HUES48 (cell line): ENCODE results near the gene HEMGN.
A peak's percentile ranks its signal among the peaks of the same experiment; 100 is the strongest.

Experiments used
- H3K27ac ChIP-seq: one replicate; pipeline ENCODE4 v1.7.0; 2013; ENCODE audit warnings: low read depth, low read length, inconsistent platforms
- H3K27me3 ChIP-seq: 2 replicates; pipeline ENCODE4 v1.6.1; 2013; ENCODE audit warnings: mild to moderate bottlenecking, low read length; ENCODE audit not compliant: control insufficient read depth, insufficient read depth
- H3K36me3 ChIP-seq: 2 replicates; pipeline ENCODE4 v1.6.1; 2013; ENCODE audit warnings: low read length; ENCODE audit not compliant: control insufficient read depth, insufficient read depth
- H3K4me1 ChIP-seq: 2 replicates; pipeline ENCODE4 v1.6.1; 2013; ENCODE audit warnings: mild to moderate bottlenecking, low read length; ENCODE audit not compliant: control insufficient read depth, insufficient read depth
- H3K4me3 ChIP-seq: 2 replicates; pipeline ENCODE4 v1.5.1; 2013; ENCODE audit warnings: mild to moderate bottlenecking, low read depth, low read length
- H3K9ac ChIP-seq: 2 replicates; pipeline ENCODE4 v1.6.1; 2013; ENCODE audit warnings: mild to moderate bottlenecking, low read depth, low read length, moderate library complexity
- H3K9me3 ChIP-seq: 2 replicates; pipeline ENCODE4 v1.6.1; 2013; ENCODE audit warnings: low read length; ENCODE audit not compliant: control insufficient read depth, insufficient read depth

The HEMGN gene

GRCh38 chr9:97925497-97926334 is 12.3 kb downstream of the HEMGN start:
- no peak overlapping the region for H3K9ac ChIP-seq
- H3K4me1 ChIP-seq: 0 out of 2 replicates have a peak, but pooled peaks cover 3% of the 10 kb centered on the region
- H3K4me3 ChIP-seq: no peak overlapping the region
- no peaks in the 10 kb centered on the region for H3K36me3 ChIP-seq
- peaks cover 42% of the 10 kb centered on the region for H3K27me3 ChIP-seq
- no peak overlapping the region for H3K27ac ChIP-seq
- H3K9me3 ChIP-seq: no peaks in the 10 kb centered on the region

DNA sequence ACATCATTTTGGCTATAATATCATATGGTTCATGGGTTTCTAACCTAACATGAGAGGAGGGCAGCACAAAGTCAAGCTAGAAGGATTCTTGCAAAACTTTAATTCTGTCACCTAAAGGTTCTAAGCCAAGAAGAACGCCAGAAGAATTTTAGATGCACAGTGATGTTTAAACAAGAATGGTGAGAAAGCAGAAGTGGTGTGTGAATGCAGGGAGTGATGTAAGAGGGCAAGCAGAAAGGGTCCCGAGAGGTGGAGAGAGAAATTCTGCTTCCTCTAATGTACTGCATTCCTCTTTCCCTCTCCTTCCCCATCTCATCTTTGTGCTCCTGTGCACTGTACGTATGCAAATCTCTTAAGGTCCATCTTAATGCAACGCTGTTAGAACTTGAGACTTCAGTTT is 13.6 kb downstream of the HEMGN start:
- Histone ChIP-seq H3K9ac (no peak overlapping the region), H3K4me1 (0 out of 2 replicates have a peak, but pooled peaks cover 3% of the 10 kb centered on the region), H3K27ac (no peak overlapping the region)

DNA sequence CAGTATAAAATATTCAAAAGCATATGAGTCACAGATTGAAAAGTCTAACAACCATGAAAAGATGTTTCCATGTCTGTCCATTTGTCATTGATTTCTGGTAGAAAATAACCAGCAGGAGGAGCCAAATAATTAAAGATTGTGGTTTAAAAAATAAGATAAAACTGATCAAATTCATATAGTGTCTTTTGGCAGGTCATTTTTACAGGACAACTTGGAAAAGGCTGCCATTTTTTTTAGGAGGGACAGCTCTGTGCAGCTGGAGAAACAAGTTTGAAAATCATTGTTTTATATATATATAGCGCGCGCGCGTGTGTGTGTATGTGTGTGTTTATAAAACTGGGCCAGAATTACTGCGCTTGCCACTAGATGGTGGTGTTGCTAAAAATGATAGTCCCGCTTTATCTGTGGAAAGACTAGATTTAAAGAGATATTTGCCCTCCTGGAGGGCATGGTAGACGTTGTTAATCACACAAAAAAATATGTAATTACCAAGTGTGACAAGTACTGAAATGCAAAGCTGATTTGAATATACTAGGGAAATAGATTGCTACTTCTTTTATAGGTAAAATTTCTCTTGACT is 14.4 kb downstream of the HEMGN start:
- Histone ChIP-seq H3K36me3 (no peaks in the 10 kb centered on the region), H3K27me3 (peaks cover 29% of the 10 kb centered on the region), H3K9ac (no peak overlapping the region), H3K27ac (no peak overlapping the region), H3K9me3 (no peaks in the 10 kb centered on the region), H3K4me3 (peak overlapping the region; percentile 44), H3K4me1 (0 out of 2 replicates have a peak, but pooled peaks cover 3% of the 10 kb centered on the region)

More for the DNA sequence above, 13.6 kb downstream of the HEMGN start:
- Histone ChIP-seq H3K4me3 (no peak overlapping the region), H3K9me3 (no peaks in the 10 kb centered on the region), H3K36me3 (no peaks in the 10 kb centered on the region), H3K27me3 (peaks cover 35% of the 10 kb centered on the region)

- H3K9me3 ChIP-seq: no peaks in the 10 kb centered on the region
- peaks cover 20% of the 10 kb centered on the region for H3K27me3 ChIP-seq
- H3K9ac ChIP-seq: peak within 1 kb of the TSS; percentile 92
- peak within 1 kb of the TSS; percentile 79 for H3K4me3 ChIP-seq
- H3K4me1 ChIP-seq: 0 out of 2 replicates have a peak, but pooled peaks cover 3% of the 10 kb centered on the region
- H3K27ac ChIP-seq: peak within 1 kb of the TSS; percentile 98
- no peaks in the 10 kb centered on the region for H3K36me3 ChIP-seq
These were observed 15.8 kb downstream of the HEMGN start, which contains the start of gene TRMO for GRCh38 chr9:97921959-97922724. TSS of gene TRMO (minus strand) at chr9:97922500. CDS start at chr9:97922493, 7 bp downstream.

DNA sequence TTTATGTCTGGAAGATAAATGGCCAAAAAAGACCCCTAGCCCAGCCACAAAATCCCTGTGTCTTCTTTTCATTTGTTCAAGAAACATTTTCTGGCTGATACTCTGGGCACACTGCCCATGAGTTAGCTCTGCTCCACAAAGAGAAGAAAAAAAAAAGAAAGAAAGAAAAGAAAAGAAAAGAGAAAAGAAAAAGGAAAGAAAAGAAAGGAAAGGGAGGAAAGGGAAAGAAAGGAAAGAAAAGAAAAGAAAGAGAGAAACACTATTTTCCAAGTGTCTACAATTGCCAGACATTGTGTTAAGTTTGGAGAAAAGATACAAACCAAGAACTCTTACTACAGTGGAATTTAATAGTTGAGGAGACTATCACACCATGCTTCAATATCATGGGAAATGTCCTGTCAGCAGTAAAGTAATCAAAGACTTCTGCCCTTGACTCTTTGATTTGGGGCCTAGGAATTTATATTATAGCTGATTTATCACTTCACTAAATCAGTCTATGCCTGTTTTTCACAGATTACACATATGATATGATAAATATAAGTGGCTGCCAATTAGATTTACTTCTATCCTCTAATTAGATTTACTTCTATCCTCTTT is 18.7 kb downstream of the HEMGN start:
- Histone ChIP-seq H3K4me1 (0 out of 2 replicates have a peak, but pooled peaks cover 3% of the 10 kb centered on the region), H3K27me3 (no peaks in the 10 kb centered on the region; the same call in none of the 2 replicates), H3K4me3 (no peak overlapping the region), H3K9ac (no peak overlapping the region), H3K9me3 (no peaks in the 10 kb centered on the region), H3K36me3 (no peaks in the 10 kb centered on the region), H3K27ac (no peak overlapping the region)

DNA sequence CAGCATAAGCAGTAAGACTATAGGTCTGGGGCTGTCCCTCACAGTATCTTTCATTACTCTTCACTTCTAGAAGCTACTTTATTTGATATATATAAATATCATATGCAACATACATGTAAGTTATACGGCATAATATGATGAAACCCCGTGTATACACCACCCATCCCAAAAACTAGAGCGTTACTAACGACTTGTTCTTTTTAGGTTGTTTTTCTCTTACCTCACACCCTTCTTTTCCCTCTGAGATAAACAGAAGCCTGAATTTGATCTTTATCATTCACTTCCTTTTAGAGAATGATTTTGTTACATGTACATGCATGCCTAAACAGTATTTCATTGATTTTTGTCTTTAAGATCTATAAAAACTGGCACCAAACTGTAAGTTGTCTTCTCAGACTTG is 19.4 kb downstream of the HEMGN start:
- Histone ChIP-seq H3K36me3 (0 out of 2 replicates have a peak, but pooled peaks cover under 1% of the 10 kb centered on the region), H3K27me3 (no peaks in the 10 kb centered on the region; the same call in 1 of the 2 replicates), H3K9ac (no peak overlapping the region), H3K4me3 (no peak overlapping the region), H3K4me1 (0 out of 2 replicates have a peak, but pooled peaks cover 3% of the 10 kb centered on the region), H3K9me3 (no peaks in the 10 kb centered on the region), H3K27ac (no peak overlapping the region)

- no peaks in the 10 kb centered on the region for H3K4me1 ChIP-seq
- H3K4me3 ChIP-seq: no peak overlapping the region
- no peak overlapping the region for H3K9ac ChIP-seq
- no peaks in the 10 kb centered on the region for H3K27me3 ChIP-seq
- H3K9me3 ChIP-seq: no peaks in the 10 kb centered on the region
- no peak overlapping the region for H3K27ac ChIP-seq
- H3K36me3 ChIP-seq: peaks cover 30% of the 10 kb centered on the region
These were observed 26.0 kb downstream of the HEMGN start for GRCh38 chr9:97911970-97912369.

DNA sequence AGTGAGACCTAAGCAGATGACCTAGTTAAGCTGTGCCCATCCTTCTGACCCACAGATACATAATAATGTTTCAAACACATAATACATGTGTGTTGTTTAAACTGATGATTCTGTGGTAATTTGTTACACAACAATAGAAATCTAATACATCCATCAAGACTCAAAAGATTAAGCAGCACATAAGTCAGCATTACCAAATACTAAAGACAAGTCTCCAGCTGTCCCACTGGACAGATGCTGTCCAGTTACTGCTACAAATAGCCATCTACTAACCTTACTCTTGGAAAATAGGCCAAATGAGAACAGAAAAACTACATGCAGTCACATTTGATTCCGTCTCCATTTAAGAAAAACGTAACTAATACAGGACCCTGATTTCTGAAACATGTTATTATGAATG is 26.4 kb downstream of the HEMGN start:
- Histone ChIP-seq H3K4me1 (no peaks in the 10 kb centered on the region), H3K27me3 (no peaks in the 10 kb centered on the region), H3K36me3 (peaks cover 30% of the 10 kb centered on the region), H3K27ac (no peak overlapping the region), H3K9ac (no peak overlapping the region), H3K4me3 (no peak overlapping the region), H3K9me3 (no peaks in the 10 kb centered on the region)

DNA sequence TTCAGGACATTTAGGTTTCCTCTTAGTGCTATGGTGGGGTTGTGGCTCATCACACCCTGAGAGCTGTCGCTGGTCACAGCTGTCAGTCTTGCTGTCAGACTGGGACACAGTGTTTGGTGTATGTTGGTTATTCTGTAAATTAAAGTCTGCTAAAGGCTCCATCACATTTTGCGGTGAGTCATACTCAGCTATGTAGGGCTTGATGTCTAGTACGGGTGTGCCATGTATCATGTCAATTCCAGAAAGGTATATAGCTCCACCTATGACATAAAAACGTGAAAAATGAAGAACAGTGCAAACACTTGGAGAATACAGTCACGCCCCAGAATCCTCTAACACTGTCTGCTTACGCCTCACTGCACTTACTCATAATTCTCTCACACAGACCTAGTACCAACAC is 27.6 kb downstream of the HEMGN start:
- Histone ChIP-seq H3K36me3 (peaks cover 30% of the 10 kb centered on the region), H3K4me3 (no peak overlapping the region)

DNA sequence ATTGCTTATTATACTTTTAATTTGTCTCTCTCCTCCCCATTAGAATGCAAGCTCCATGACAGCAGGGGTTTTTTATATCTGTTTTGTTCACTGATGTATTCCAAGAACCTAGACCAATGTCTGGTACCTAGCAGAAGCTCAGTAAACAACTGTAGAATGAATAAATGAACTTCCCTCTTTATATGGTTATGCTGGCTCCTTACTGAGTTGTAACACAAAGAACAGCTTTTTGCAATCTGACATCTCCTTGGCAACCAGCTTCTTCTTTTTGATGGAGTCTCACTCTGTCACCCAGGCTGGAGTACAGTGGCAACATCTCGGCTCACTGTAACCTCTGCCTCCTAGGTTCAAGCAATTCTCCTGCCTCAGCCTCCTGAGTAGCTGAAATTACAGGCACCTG is 29.3 kb downstream of the HEMGN start:
- Histone ChIP-seq H3K4me3 (no peak overlapping the region), H3K9ac (no peak overlapping the region), H3K4me1 (no peaks in the 10 kb centered on the region), H3K27me3 (no peaks in the 10 kb centered on the region), H3K27ac (no peak overlapping the region), H3K36me3 (peaks cover 30% of the 10 kb centered on the region), H3K9me3 (no peaks in the 10 kb centered on the region)

More for the DNA sequence above, 27.6 kb downstream of the HEMGN start:
- Histone ChIP-seq H3K4me1 (no peaks in the 10 kb centered on the region), H3K27me3 (no peaks in the 10 kb centered on the region), H3K9me3 (no peaks in the 10 kb centered on the region), H3K27ac (no peak overlapping the region), H3K9ac (no peak overlapping the region)
